VCaP (cell line): ENCODE data around the gene LHPP.

Experiments used
- H3K27ac ChIP-seq: fragments of 450-650 bp; 2 replicates; pipeline ENCODE4 v1.5.1; 2017
- CTCF ChIP-seq: fragments of 450-650 bp; conservative IDR thresholded peaks from 2 replicates; pipeline ENCODE4 v1.5.1; 2017; ENCODE audit warnings: mild to moderate bottlenecking, moderate library complexity

The LHPP gene

GRCh38 chr10:124630551-124630950, 168.9 kb downstream of the LHPP start:
- no peak for TF ChIP-seq CTCF
- no peak overlapping the region; the same call in 1 of the 2 replicates for H3K27ac ChIP-seq

GRCh38 chr10:124632064-124632531, 170.5 kb downstream of the LHPP start:
- H3K27ac ChIP-seq: peak overlapping the region; percentile 57
- peak; percentile 60 for TF ChIP-seq CTCF

- H3K27ac ChIP-seq: peak overlapping the region; percentile 57
- no peak for TF ChIP-seq CTCF
Observed at GRCh38 chr10:124632566-124632965, 170.9 kb downstream of the LHPP start.

- TF ChIP-seq CTCF: no peak
- H3K27ac ChIP-seq: no peak overlapping the region
Observed at GRCh38 chr10:124636271-124636995, 174.8 kb downstream of the LHPP start.

- no peak overlapping the region for H3K27ac ChIP-seq
Observed at GRCh38 chr10:124637091-124637700, 175.6 kb downstream of the LHPP start.

GRCh38 chr10:124637746-124638145, 176.1 kb downstream of the LHPP start:
- no peak overlapping the region for H3K27ac ChIP-seq
- no peak for TF ChIP-seq CTCF

More at GRCh38 chr10:124637091-124637700, 175.6 kb downstream of the LHPP start:
- TF ChIP-seq CTCF: no peak

- no peak for TF ChIP-seq CTCF
- no peak overlapping the region for H3K27ac ChIP-seq
Observed at GRCh38 chr10:124639206-124639605, 177.6 kb downstream of the LHPP start.
